ENCODE data around the gene ANO2.
A peak's percentile ranks its signal among the peaks of the same experiment; 100 is the strongest.

The ANO2 gene

GRCh38 chr12:5807514-5808219 is 137.4 kb downstream of the ANO2 start:
- DNase-seq, result no peak

DNA sequence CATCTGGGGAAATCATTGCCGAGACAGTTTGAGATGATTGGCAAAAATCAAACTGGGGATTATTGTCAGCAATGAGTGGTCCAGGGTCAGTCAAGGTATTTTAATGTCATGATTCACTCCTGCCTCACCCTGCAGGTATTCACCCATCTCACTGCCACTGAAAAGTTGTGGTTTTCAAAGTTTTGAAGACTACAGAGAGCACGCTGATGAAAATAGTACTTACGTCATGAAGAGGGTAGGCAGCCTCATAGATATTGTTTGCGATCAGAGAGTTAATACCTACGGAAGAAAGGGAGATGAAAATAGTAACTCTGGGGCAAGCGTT is 138.0 kb downstream of the ANO2 start:
- no peak for DNase-seq

DNA sequence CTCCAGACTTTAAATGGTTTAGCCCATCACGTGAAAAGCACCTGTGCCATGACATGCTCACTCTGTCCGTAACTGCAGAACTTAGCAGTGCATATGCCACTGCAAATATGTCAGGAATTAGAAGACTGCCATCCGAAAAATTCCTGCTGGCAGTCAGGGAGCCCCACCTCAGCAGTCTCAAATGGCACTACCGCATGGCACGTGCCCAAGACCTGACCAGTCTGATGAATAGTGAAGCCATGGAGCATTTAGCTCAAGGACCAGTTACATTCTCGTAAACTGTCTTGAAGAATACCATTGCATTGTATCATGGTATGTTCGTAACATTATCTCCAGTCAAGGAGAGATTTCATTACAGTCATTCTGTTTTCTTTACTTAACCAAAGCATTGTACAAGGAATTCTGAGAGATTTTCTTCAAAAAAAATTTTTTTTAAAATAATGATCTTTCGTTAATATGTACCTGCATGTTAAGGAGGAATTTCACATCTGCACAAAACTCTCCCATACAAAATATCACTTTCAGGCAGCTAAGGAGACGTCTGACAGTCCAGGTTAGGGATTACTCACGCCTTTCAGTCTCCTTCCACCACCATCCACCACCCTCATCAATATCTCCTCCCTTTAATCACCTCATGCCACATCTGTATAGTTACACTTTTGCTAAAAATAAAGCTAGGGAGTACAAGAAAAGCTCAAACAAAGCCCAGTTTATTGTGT is 138.5 kb downstream of the ANO2 start:
- DNase-seq, result no peak

GRCh38 chr12:5803532-5803931 is 141.5 kb downstream of the ANO2 start:
- DNase-seq, result no peak

- DNase-seq, result no peak
Measured at GRCh38 chr12:5798242-5799015, 146.6 kb downstream of the ANO2 start.

DNA sequence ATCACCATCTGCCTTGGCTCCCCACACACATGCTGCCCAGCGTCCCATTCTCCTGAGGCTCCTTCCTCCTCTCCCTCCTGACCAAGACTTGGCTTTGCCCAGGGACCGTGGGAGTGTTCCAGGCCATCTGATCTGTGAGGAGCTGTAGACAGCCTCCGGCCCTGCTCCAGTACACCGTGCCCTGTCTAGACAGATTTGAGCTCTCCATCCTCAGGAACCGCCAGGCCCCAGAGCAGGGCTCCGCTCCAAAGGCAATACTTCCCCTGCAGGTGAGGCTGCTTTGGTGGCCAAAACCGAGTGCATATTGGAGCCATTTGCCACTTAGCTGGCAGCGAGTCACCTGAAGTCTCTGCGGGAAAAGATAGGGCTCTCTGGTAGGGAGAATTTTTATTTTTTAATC is 147.4 kb downstream of the ANO2 start:
- no peak for DNase-seq

GRCh38 chr12:5796959-5797225 is 148.2 kb downstream of the ANO2 start:
- DNase-seq, result no peak

- peak; percentile 3 for DNase-seq
Measured at GRCh38 chr12:5796171-5796958, 148.7 kb downstream of the ANO2 start.

DNA sequence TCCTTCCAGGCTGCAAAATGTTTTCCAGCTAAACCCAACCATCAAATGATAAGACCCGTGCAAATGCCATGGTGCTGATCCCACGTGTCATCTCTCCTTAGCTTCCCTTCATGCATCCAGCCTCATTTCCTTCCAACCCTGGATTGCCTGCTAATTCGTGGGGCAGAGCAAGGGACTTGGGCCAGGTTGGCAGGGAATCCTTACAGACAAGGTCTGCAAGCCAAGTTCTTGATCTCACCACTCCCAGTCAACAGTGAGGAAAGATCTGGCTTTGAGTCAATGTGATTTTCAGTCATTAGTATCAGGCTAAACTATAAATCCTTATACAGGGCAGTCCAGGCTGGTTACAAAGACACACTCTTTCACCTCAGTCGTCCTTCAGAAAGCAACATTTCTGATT is 150.9 kb downstream of the ANO2 start:
- DNase-seq, result no peak

DNA sequence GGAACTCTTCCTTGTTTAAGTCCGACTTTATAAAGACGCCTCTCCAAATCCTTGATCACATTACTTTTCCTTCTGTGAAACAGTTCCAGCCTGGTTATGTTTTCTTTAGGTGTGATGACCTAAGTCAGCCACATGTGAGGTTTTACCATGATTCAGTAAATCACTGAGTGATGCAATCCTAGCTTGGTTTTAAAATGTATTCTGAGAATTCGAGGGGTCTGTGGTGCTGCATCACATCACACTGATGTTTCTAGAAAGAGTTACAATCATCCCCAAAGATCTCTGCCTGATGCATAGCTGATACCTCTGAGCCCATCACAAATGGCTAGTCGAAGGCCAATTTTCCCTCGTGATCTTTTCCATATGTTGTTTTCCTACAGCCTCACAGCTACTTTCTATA is 152.7 kb downstream of the ANO2 start:
- no peak for DNase-seq

DNA sequence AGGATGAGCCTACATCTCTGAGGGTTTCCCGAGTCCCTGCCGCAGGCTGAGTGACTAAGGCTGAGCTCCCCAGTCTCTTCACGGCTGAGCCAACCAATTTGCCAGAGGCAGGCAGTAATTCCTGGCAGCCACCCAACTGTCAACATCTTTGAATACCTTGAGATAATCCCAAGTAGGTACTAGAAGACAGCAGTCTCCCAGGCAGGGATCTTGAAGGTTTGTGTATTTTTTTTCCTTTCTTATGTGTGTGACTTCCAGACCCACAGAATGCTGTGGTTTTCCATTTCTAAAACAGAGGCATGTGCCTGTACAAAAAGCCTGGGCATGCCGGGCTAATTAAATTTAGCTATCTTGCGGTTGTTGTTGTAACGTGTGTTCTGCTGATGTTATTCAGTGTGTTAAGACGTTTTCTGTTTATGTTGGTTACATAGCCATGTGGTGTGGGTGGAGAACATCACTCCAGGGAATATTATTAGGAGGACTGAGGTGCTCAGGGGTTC is 155.5 kb downstream of the ANO2 start:
- DNase-seq, result no peak

GRCh38 chr12:5787828-5788227 is 157.2 kb downstream of the ANO2 start:
- no peak for DNase-seq

DNA sequence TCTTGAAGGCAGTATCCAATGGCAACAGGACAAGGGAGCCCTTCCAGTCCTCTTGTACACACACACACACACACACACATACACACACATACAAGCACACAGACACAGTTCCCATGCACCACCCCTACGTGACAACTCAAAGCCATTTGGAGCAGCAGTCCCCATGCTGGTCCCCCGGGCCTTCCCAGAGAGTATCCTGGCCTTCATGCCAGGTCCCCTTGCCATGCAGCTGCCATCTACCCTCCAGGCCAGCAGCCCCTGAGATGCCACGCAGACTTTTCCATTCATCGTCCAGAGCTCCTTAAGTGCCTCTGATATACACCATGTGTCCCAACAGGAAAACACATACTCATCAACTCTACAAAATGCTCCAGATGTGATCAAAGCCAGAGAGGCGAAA is 159.5 kb downstream of the ANO2 start:
- DNase-seq, result no peak

DNA sequence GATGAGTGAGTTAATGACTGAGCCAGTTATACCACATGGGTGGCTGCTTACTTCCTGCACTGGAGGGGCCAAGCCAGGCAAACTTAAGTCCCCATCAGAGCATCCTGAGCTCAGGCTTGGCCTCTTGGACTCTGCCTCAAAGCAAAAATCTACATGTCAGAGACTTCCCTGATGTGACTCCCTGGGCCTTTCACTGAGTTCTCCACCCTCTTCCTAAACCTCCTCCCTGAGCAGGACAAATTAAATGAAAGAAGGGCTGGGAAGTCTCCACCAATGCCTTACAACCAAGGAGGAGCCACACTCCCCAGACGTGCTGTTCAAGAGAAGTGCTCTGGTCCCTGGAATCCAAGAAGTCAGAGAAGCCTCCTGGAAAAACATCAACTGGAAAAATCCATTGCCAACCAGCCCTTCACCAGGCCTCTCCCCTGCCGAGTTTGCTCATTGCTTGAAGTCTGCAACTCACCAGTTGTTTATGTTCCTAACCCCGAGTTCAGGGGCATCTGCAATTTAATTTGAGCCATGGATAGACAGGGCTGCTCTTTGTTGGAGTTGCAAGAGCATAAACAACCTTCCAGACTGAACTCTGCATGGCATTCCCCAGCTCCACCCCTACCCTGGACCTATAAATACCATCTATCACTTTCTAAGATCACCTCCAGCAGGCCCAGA is 160.5 kb downstream of the ANO2 start:
- DNase-seq, result no peak

GRCh38 chr12:5783289-5783920 is 161.7 kb downstream of the ANO2 start:
- DNase-seq, result no peak

- DNase-seq, result no peak
Measured at GRCh38 chr12:5780536-5780935, 164.5 kb downstream of the ANO2 start.

DNA sequence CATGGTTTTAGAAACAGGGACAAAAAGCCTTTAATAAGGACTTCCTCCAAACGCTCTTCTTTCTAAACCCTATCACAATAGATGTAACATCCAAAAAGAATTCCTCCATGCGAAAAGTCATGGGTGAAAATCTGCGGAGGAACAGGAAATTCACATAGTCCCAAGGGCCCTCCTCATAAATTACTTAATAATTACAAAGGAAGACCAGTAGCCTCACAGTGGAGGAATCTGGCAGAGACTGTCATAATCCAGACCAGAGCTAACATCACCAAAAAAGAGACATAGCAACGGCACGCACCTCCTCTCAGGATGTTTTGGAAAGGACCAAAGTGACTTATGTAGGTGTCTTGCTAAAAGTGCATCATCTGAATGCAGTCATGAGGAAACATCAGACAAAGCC is 165.7 kb downstream of the ANO2 start:
- no peak for DNase-seq

GRCh38 chr12:5778821-5779220 is 166.2 kb downstream of the ANO2 start:
- no peak for DNase-seq

- no peak for DNase-seq
Measured at GRCh38 chr12:5777451-5777850, 167.6 kb downstream of the ANO2 start.

DNA sequence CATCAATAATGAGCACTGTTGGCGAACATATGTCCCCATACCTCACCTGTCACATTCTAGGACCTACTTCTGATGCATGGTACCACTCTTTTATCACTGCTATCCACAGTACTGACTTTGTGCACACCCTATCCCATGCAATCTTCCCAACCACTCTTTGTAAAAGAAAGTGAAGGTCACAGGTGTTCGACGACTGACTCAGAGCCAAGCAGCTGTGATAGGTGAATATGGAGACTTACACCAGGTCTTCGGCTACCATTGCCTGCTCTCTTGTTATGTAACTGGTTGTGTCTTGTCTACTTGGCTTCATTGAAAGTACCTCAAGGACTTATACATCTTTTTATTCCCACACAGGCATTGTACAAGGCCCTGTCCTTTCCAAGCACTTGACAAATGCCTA is 169.0 kb downstream of the ANO2 start:
- no peak for DNase-seq

DNA sequence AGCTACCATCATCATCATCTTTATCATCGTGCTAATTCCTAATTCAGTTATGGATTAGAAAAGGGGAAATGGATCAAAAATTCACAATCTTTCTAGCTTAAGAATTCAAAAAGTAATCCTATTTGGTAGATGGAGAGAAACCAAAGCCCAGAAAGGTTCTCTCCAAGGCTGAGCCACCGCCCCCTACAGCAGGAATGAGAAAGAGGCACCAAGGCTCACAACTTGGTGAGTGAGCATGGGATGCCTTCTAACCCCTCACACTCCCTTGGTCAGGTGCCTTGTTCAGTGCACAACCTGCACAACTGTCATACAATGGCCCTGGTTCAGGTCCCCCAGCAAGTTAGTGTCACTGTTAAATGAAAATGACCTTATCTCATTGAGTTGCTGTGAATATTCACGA is 171.5 kb downstream of the ANO2 start:
- DNase-seq, result no peak

GRCh38 chr12:5771756-5772155 is 173.3 kb downstream of the ANO2 start:
- DNase-seq, result no peak

Data from stimulated activated CD4-positive, alpha-beta T cell treated with anti-CD3 and anti-CD28 coated beads, Interleukin-4, amount 100 ng/mL, for 1 hour (primary cell).